Measurements from ENCODE around the gene MACROH2A2. TPM values are rescaled to one million over a fixed set of nuclear protein-coding genes. Genes with fewer than 3 reads are reported as not detected.

The MACROH2A2 gene
- total and polyA plus RNA-seq, 2 of the 4 experiments (the other 2 are of a cell fraction): 16.1 to 17.4 TPM

GRCh38 chr10:70074971-70075370 lies 22.3 kb downstream of the MACROH2A2 start:
- Histone ChIP-seq H3K56ac (ENCODE audit: extremely low read depth, insufficient read depth, low read length) (no peak overlapping the region), H2AFZ (replicated peaks; ENCODE audit: low read length, poor library complexity) (no peak overlapping the region), H2BK20ac (ENCODE audit: low read depth, low read length) (no peak overlapping the region), H3K4me3 (ENCODE audit: insufficient read depth, low read depth, low read length) (no peak overlapping the region), H4K5ac (ENCODE audit: low read depth, low read length) (no peak overlapping the region), H4K20me1 (ENCODE audit: insufficient read depth, low read length) (peaks cover 7% of the 10 kb centered on the region; the same call in 1 of the 2 replicates), H3K36me3 (ENCODE audit: control insufficient read depth, insufficient read depth, low read length) (peaks cover 3% of the 10 kb centered on the region; the same call in 1 of the 2 replicates), H3K18ac (ENCODE audit: low read depth, low read length) (no peak overlapping the region), H3K9ac (ENCODE audit: low read depth, low read length) (no peak overlapping the region), H3K27ac (ENCODE audit: insufficient read depth, low read length) (no peak overlapping the region), H3K4me1 (ENCODE audit: control insufficient read depth, insufficient read depth, low read length) (0 out of 2 replicates have a peak, but pooled peaks cover 1% of the 10 kb centered on the region), H3K27me3 (ENCODE audit: control insufficient read depth, insufficient read depth, low read length) (no peaks in the 10 kb centered on the region), H3K23ac (ENCODE audit: low read depth, low read length) (no peak overlapping the region), H2BK5ac (ENCODE audit: low read depth, low read length, poor library complexity, severe bottlenecking) (no peak overlapping the region), H2AK5ac (ENCODE audit: low read depth, low read length) (no peak overlapping the region), H3K9me1 (ENCODE audit: insufficient read depth, low read length) (peaks cover 10% of the 10 kb centered on the region; the same call in 1 of the 2 replicates), H3K4me2 (ENCODE audit: low read depth, low read length) (no peak overlapping the region), H3K14ac (replicated peaks; ENCODE audit: low read depth, low read length) (no peak overlapping the region), H4K91ac (ENCODE audit: insufficient read depth, low read depth, low read length) (no peak overlapping the region), H4K8ac (ENCODE audit: low read depth in 2 of 2, low read length in 2 of 2) (no peak overlapping the region), H2BK15ac (ENCODE audit: low read depth, low read length) (no peak overlapping the region), H3K79me1 (ENCODE audit: low read depth in 1 of 2, low read length in 2 of 2) (peaks cover 3 to 12% of the 10 kb centered on the region in 2 experiments; a peak in 3 of 4 replicates), H2AK9ac (replicated peaks; ENCODE audit: low read depth, low read length, poor library complexity) (no peak overlapping the region), H3K9me3 (ENCODE audit: control insufficient read depth, insufficient read depth, low read length) (no peaks in the 10 kb centered on the region), H2BK120ac (ENCODE audit: low read depth, low read length) (no peak overlapping the region), H3K4ac (ENCODE audit: low read depth, low read length) (no peak overlapping the region)
- no CpG with 5 or more reads among the region's 2 CpGs for WGBS, 2 experiments (ENCODE audit: extremely low coverage in 2 of 2, insufficient read length in 1 of 2)
- dilution Hi-C loops (cut with HindIII; ENCODE audit: low sequenced_read_pairs, unreplicated experiment) (no loop called here), in situ Hi-C loops (cut with MboI; ENCODE audit: low sequenced_read_pairs) (no loop called here), intact Hi-C loops (cut with micrococcal nuclease) (no loop called here)
- DNase-seq (no peak), ATAC-seq (ENCODE audit: low read depth) (no peak)
- ChIA-PET CTCF (no interaction called here), POLR2A (ENCODE audit: unreplicated experiment) (no interaction called here)
- TF ChIP-seq CEBPB (IDR thresholded peaks at IDR 0.05; ENCODE audit: low read depth, low read length): no peak
- BruUV-seq (replicated peaks): no TSS peak
